ENCODE data around the gene VAMP5.
"Not testable (repeated sequence)": the region's sequence is repeated elsewhere in the genome, so short reads cannot be mapped to it uniquely, and the experiment has no call there.

The VAMP5 gene

GRCh38 chr2:85554980-85555612 lies 29.1 kb upstream of the VAMP5 start:
- ChIA-PET CTCF (no interaction called here), POLR2A (interaction anchor here (0.7 to 2.9 kb wide), 2 partner anchors 16 to 136 kb away, joined by 3 to 17 read pairs; partner anchors contain the start of genes MAT2A and SH2D6)
- DNase-seq (ENCODE audit: extremely low spot score): no peak
- TF ChIP-seq BHLHE40 (IDR thresholded peaks at IDR 0.05; ENCODE audit: borderline replicate concordance): no peak
- no peak for TF ChIP-seq NFRKB (IDR thresholded peaks at IDR 0.05)

- CTCF ChIA-PET: interaction anchor here (1.1 kb wide), 1 partner anchor 137 kb away, joined by 4 read pairs; no protein-coding TSS in a partner anchor
- TF ChIP-seq SP1 (IDR thresholded peaks at IDR 0.05): no peak
- DNase-seq (ENCODE audit: extremely low spot score): no peak
- POLR2A ChIA-PET: interaction anchor here (1.4 to 2.9 kb wide), 4 partner anchors 18 to 138 kb away, joined by 3 to 17 read pairs (median 6); partner anchors contain the start of genes C2orf68, MAT2A, RNF181 and SH2D6
Measured at GRCh38 chr2:85557130-85557529, 27.1 kb upstream of the VAMP5 start.

GRCh38 chr2:85558160-85558559 lies 26.1 kb upstream of the VAMP5 start:
- TF ChIP-seq ELF4 (IDR thresholded peaks at IDR 0.05): no peak
- TF ChIP-seq LEF1 (IDR thresholded peaks at IDR 0.05; ENCODE audit: borderline replicate concordance): no peak
- TF ChIP-seq ZNF384 (IDR thresholded peaks at IDR 0.05): no peak
- no peak for TF ChIP-seq HDGF (IDR thresholded peaks at IDR 0.05; ENCODE audit: borderline replicate concordance)
- TF ChIP-seq FOXM1 (IDR thresholded peaks at IDR 0.05; ENCODE audit: borderline replicate concordance): no peak
- TF ChIP-seq CTBP1 (IDR thresholded peaks at IDR 0.05; ENCODE audit: borderline replicate concordance): no peak
- no peak for TF ChIP-seq SP1 (IDR thresholded peaks at IDR 0.05)
- no peak for TF ChIP-seq PKNOX1 (IDR thresholded peaks at IDR 0.05)
- TF ChIP-seq NFRKB (IDR thresholded peaks at IDR 0.05): no peak
- TF ChIP-seq TARDBP (IDR thresholded peaks at IDR 0.05): no peak
- TF ChIP-seq FOXK2 (IDR thresholded peaks at IDR 0.05): no peak
- TF ChIP-seq FOXA1 (IDR thresholded peaks at IDR 0.05): no peak
- no peak for TF ChIP-seq SUZ12 (IDR thresholded peaks at IDR 0.05)
- TF ChIP-seq L3MBTL2 (conservative IDR thresholded peaks at IDR 0.05): no peak
- no peak for TF ChIP-seq BHLHE40 (IDR thresholded peaks at IDR 0.05; ENCODE audit: borderline replicate concordance)
- TF ChIP-seq ARNT (IDR thresholded peaks at IDR 0.05): no peak
- no peak for DNase-seq (ENCODE audit: extremely low spot score)
- ChIA-PET POLR2A (interaction anchor here (0.7 to 4.0 kb wide), 3 partner anchors 18 to 139 kb away, joined by 3 to 30 read pairs (median 5); partner anchors contain the start of genes MAT2A and SH2D6), CTCF (no interaction called here)

- not testable (repeated sequence) for DNase-seq (ENCODE audit: extremely low spot score)
- CTCF ChIA-PET: interaction anchor here (0.6 to 1.6 kb wide), 4 partner anchors 9 to 393 kb away, joined by 3 to 24 read pairs (median 5); partner anchors contain the start of gene MAT2A
- POLR2A ChIA-PET: interaction anchor here (0.6 to 4.0 kb wide), 15 partner anchors 8 to 172 kb away, joined by 3 to 30 read pairs (median 5); partner anchors contain the start of genes MAT2A, RNF181, SH2D6 and TMEM150A
Measured at GRCh38 chr2:85560403-85560726, 23.9 kb upstream of the VAMP5 start.

- no peak for TF ChIP-seq ARNT (IDR thresholded peaks at IDR 0.05)
- TF ChIP-seq ELF4 (IDR thresholded peaks at IDR 0.05): no peak
- no peak for TF ChIP-seq NFRKB (IDR thresholded peaks at IDR 0.05)
- no peak for TF ChIP-seq BHLHE40 (IDR thresholded peaks at IDR 0.05; ENCODE audit: borderline replicate concordance)
- TF ChIP-seq FOXA1 (IDR thresholded peaks at IDR 0.05): no peak
- no peak for TF ChIP-seq FOXK2 (IDR thresholded peaks at IDR 0.05)
- TF ChIP-seq ZNF384 (IDR thresholded peaks at IDR 0.05): no peak
- TF ChIP-seq L3MBTL2 (conservative IDR thresholded peaks at IDR 0.05): no peak
- TF ChIP-seq CTBP1 (IDR thresholded peaks at IDR 0.05; ENCODE audit: borderline replicate concordance): no peak
- no peak for TF ChIP-seq PKNOX1 (IDR thresholded peaks at IDR 0.05)
- TF ChIP-seq SP1 (IDR thresholded peaks at IDR 0.05): no peak
- no peak for TF ChIP-seq HDGF (IDR thresholded peaks at IDR 0.05; ENCODE audit: borderline replicate concordance)
- no peak for TF ChIP-seq LEF1 (IDR thresholded peaks at IDR 0.05; ENCODE audit: borderline replicate concordance)
- TF ChIP-seq TARDBP (IDR thresholded peaks at IDR 0.05): no peak
- TF ChIP-seq FOXM1 (IDR thresholded peaks at IDR 0.05; ENCODE audit: borderline replicate concordance): no peak
- no peak for TF ChIP-seq SUZ12 (IDR thresholded peaks at IDR 0.05)
- CTCF ChIA-PET: interaction anchor here (0.6 to 1.6 kb wide), 3 partner anchors 9 to 393 kb away, joined by 3 to 24 read pairs (median 6); no protein-coding TSS in a partner anchor
- DNase-seq (ENCODE audit: extremely low spot score): no peak
- POLR2A ChIA-PET: interaction anchor here (0.6 to 4.0 kb wide), 19 partner anchors 9 to 172 kb away, joined by 3 to 30 read pairs (median 5); partner anchors contain the start of genes C2orf68, MAT2A, RNF181 and SH2D6
Measured at GRCh38 chr2:85560812-85561279, 23.4 kb upstream of the VAMP5 start.

- peak; percentile 41; the same call in 1 of the 2 replicates for TF ChIP-seq ZNF384 (IDR thresholded peaks at IDR 0.05)
- no peak for TF ChIP-seq TARDBP (IDR thresholded peaks at IDR 0.05)
- ChIA-PET POLR2A (interaction anchor here (0.7 to 4.0 kb wide), 21 partner anchors 9 to 173 kb away, joined by 3 to 30 read pairs (median 5); partner anchors contain the start of genes C2orf68, MAT2A, RNF181 and SH2D6), CTCF (interaction anchor here (0.6 to 0.9 kb wide), 3 partner anchors 27 to 142 kb away, joined by 3 to 6 read pairs (median 3); no protein-coding TSS in a partner anchor)
- DNase-seq (ENCODE audit: extremely low spot score): peak; percentile 93
Measured at GRCh38 chr2:85561280-85562212, 22.7 kb upstream of the VAMP5 start, which contains the start of gene GGCX. GGCX (minus strand) TSS chr2:85561493; CDS start chr2:85561428, 65 bp downstream.

All from HEK293T (cell line).